GM23338 (cell line): ENCODE measurements around the gene SH3PXD2B. TPM values are rescaled to one million over a fixed set of nuclear protein-coding genes. Genes with fewer than 3 reads are reported as not detected.

Experiments used
- ATAC-seq: fragments of 200-7000 bp; cut with Tn5 transposase; 3 replicates; pipeline ENCODE4 v1.9.1; 2020
- DNase-seq: peaks from one replicate; pipeline ENCODE4 v3.0.0-alpha.2; 2015; ENCODE audit warnings: low spot score
- H2AFZ ChIP-seq: fragments of 200-600 bp; sonication (generic); 2 replicates; pipeline ENCODE4 v1.8.0; 2016; ENCODE audit warnings: antibody characterized with exemption, mild to moderate bottlenecking, moderate library complexity
- H3F3A ChIP-seq: fragments of 200-600 bp; sonication (generic); replicated peaks from 2 replicates; pipeline ENCODE4 v1.8.0; 2017; ENCODE audit warnings: antibody characterized with exemption, mixed run types, low read depth
- H3K27ac ChIP-seq: fragments of 200-600 bp; sonication (generic); 2 replicates; pipeline ENCODE4 v1.6.1; 2016; ENCODE audit warnings: low read depth
- H3K27me3 ChIP-seq: fragments of 200-600 bp; sonication (generic); 2 replicates; pipeline ENCODE4 v1.8.0; 2016; ENCODE audit warnings: mild to moderate bottlenecking, mixed run types, moderate library complexity; ENCODE audit not compliant: insufficient read depth
- H3K36me3 ChIP-seq: fragments of 200-600 bp; sonication (generic); 2 replicates; pipeline ENCODE4 v1.8.0; 2016; ENCODE audit warnings: mild to moderate bottlenecking; ENCODE audit not compliant: insufficient read depth
- H3K4me1 ChIP-seq: fragments of 200-600 bp; sonication (generic); 2 replicates; pipeline ENCODE4 v1.8.0; 2016; ENCODE audit warnings: mild to moderate bottlenecking, moderate library complexity; ENCODE audit not compliant: insufficient read depth
- H3K4me2 ChIP-seq: fragments of 200-600 bp; sonication (generic); 2 replicates; pipeline ENCODE4 v1.7.1; 2017; ENCODE audit warnings: mixed run types
- H3K4me3 ChIP-seq: fragments of 200-600 bp; sonication (generic); 2 replicates; pipeline ENCODE4 v1.6.1; 2016; ENCODE audit warnings: mixed run types
- H3K79me2 ChIP-seq: fragments of 200-600 bp; sonication (generic); replicated peaks from 2 replicates; pipeline ENCODE4 v1.8.0; 2017; ENCODE audit warnings: mild to moderate bottlenecking; ENCODE audit not compliant: insufficient read depth
- H3K9me2 ChIP-seq: fragments of 200-600 bp; sonication (generic); 2 replicates; pipeline ENCODE4 v1.8.0; 2017; ENCODE audit not compliant: insufficient read depth
- H4K20me1 ChIP-seq: fragments of 200-600 bp; sonication (generic); replicated peaks from 2 replicates; pipeline ENCODE4 v1.8.0; 2017; ENCODE audit warnings: mild to moderate bottlenecking; ENCODE audit not compliant: insufficient read depth
- H3K27ac Mint-ChIP-seq: 2 replicates; pipeline ENCODE4 v1.8.0; 2020; ENCODE audit warnings: inconsistent platforms, mild to moderate bottlenecking, moderate library complexity, mixed read lengths
- H3K27me3 Mint-ChIP-seq: 3 replicates; pipeline ENCODE4 v1.8.0; 2022; ENCODE audit warnings: low read depth, mild to moderate bottlenecking, moderate library complexity, mixed read lengths, inconsistent platforms; ENCODE audit not compliant: insufficient read depth, poor library complexity
- H3K36me3 Mint-ChIP-seq: 3 replicates; pipeline ENCODE4 v1.8.0; 2021; ENCODE audit warnings: low read depth, mild to moderate bottlenecking, inconsistent platforms, moderate library complexity, mixed read lengths
- H3K4me1 Mint-ChIP-seq: 3 replicates; pipeline ENCODE4 v1.8.0; 2020; ENCODE audit warnings: mild to moderate bottlenecking, inconsistent platforms, mixed read lengths
- H3K4me3 Mint-ChIP-seq: 3 replicates; pipeline ENCODE4 v1.8.0; 2021; ENCODE audit warnings: moderate library complexity, mild to moderate bottlenecking, inconsistent platforms, mixed read lengths
- H3K9me3 Mint-ChIP-seq: 3 replicates; pipeline ENCODE4 v1.8.0; 2020; ENCODE audit warnings: moderate library complexity, mild to moderate bottlenecking, inconsistent platforms, mixed read lengths
- CREB1 ChIP-seq: fragments of 250-450 bp; sonication (Bioruptor Pico); IDR thresholded peaks from 2 replicates; pipeline ENCODE4 v1.5.0; 2020; ENCODE audit warnings: low read depth, mild to moderate bottlenecking, moderate library complexity
- EZH2 ChIP-seq: fragments of 200-600 bp; sonication (generic); IDR thresholded peaks from one replicate; pipeline ENCODE4 v1.8.0; 2017; ENCODE audit warnings: antibody characterized with exemption, mild to moderate bottlenecking, low read depth; ENCODE audit not compliant: unreplicated experiment
- EZH2phosphoT487 ChIP-seq: fragments of 200-600 bp; sonication (generic); IDR thresholded peaks from one replicate; pipeline ENCODE4 v1.8.1; 2018; ENCODE audit warnings: antibody characterized with exemption; ENCODE audit not compliant: unreplicated experiment
- JUNB ChIP-seq: IDR thresholded peaks from one replicate; pipeline ENCODE4 v1.6.1; 2016; ENCODE audit warnings: antibody characterized with exemption; ENCODE audit not compliant: unreplicated experiment
- NANOG ChIP-seq: IDR thresholded peaks from 2 replicates; pipeline ENCODE4 v1.6.1; 2016; ENCODE audit warnings: antibody characterized with exemption, borderline replicate concordance
- POLR2AphosphoS5 ChIP-seq: IDR thresholded peaks from 2 replicates; pipeline ENCODE4 v1.6.1; 2016; ENCODE audit warnings: antibody characterized with exemption, low read depth
- STAT1 ChIP-seq: IDR thresholded peaks from one replicate; pipeline ENCODE4 v1.6.1; 2016; ENCODE audit warnings: antibody characterized with exemption; ENCODE audit not compliant: unreplicated experiment
- ZNF114 ChIP-seq: fragments of 250-450 bp; sonication (Bioruptor Pico); IDR thresholded peaks from 2 replicates; pipeline ENCODE4 v1.5.0; 2020; ENCODE audit warnings: mild to moderate bottlenecking, moderate library complexity
- polyA plus RNA-seq: library from polyadenylated mRNA; unstranded; fragments of >200 nt; fragmentation: Nextera tagmentation; extraction: Ambion mirVana; gene quantifications from 2 replicates; pipeline ENCODE4 v1.2.1, GENCODE V29; 2016
- total RNA-seq: library from RNA; depleted of rRNA; stranded (reverse); fragments of >200 nt; shearing (Covaris generic); gene quantifications from 2 replicates; pipeline ENCODE4 v1.2.3, GENCODE V29; 2014
- TF ChIP-seq, protein P1 (sequence below): IDR thresholded peaks from one replicate; pipeline ENCODE4 v1.6.1; 2018; ENCODE audit warnings: antibody characterized with exemption; ENCODE audit not compliant: unreplicated experiment
- TF ChIP-seq, protein P2 (sequence below), 2 experiments: fragments of 200-600 bp in 1 of 2; sonication (generic) in 1 of 2; conservative IDR thresholded peaks; 2 replicates each; pipeline versions ENCODE4 v1.5.1 to v1.6.1; 2016 to 2017; ENCODE audit warnings: antibody characterized with exemption in 2 of 2, low read depth in 2 of 2, mild to moderate bottlenecking in 2 of 2, moderate library complexity in 1 of 2
- TF ChIP-seq, protein P3 (sequence below): IDR thresholded peaks from 2 replicates; pipeline ENCODE4 v1.6.1; 2016; ENCODE audit warnings: antibody characterized with exemption

SH3PXD2B gene
- total and polyA plus RNA-seq, 2 experiments from 2014 or later = 40.2 to 52.5 TPM

DNA sequence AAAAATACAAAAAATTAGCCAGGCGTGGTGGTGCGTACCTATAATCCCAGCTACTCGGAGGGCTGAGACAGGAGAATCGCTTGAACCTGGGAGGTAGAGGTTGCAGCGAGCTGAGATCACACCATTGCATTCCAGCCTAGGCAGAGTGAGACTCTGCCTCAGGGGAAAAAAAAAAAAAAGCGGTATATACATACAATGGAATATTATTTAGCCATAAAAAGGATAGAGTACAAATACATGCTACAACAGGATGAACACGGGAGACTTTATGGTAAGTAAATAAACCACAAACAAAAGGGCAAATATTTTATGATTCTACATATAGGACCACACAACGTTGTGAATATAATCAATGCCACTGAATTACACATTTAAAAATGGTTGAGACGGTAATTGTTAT is 176.0 kb downstream of the SH3PXD2B start:
- Mint-ChIP-seq H3K4me3 (no peak overlapping the region), H3K27ac (no peak overlapping the region), H3K9me3 (no peaks in the 10 kb centered on the region), H3K4me1 (peaks cover 36% of the 10 kb centered on the region), H3K27me3 (peaks cover 18% of the 10 kb centered on the region), H3K36me3 (peaks cover 13% of the 10 kb centered on the region; the same call in 2 of the 3 replicates)
- no peaks in the 10 kb centered on the region for H3K36me3 ChIP-seq
- no peaks in the 10 kb centered on the region for H3K27me3 ChIP-seq
- H4K20me1 ChIP-seq = peaks cover 78% of the 10 kb centered on the region
- no peak overlapping the region for H2AFZ ChIP-seq
- ATAC-seq (no peak), DNase-seq (no peak)
- no peak for TF ChIP-seq EZH2
- TF ChIP-seq JUNB = no peak
- TF ChIP-seq, protein P1, sequence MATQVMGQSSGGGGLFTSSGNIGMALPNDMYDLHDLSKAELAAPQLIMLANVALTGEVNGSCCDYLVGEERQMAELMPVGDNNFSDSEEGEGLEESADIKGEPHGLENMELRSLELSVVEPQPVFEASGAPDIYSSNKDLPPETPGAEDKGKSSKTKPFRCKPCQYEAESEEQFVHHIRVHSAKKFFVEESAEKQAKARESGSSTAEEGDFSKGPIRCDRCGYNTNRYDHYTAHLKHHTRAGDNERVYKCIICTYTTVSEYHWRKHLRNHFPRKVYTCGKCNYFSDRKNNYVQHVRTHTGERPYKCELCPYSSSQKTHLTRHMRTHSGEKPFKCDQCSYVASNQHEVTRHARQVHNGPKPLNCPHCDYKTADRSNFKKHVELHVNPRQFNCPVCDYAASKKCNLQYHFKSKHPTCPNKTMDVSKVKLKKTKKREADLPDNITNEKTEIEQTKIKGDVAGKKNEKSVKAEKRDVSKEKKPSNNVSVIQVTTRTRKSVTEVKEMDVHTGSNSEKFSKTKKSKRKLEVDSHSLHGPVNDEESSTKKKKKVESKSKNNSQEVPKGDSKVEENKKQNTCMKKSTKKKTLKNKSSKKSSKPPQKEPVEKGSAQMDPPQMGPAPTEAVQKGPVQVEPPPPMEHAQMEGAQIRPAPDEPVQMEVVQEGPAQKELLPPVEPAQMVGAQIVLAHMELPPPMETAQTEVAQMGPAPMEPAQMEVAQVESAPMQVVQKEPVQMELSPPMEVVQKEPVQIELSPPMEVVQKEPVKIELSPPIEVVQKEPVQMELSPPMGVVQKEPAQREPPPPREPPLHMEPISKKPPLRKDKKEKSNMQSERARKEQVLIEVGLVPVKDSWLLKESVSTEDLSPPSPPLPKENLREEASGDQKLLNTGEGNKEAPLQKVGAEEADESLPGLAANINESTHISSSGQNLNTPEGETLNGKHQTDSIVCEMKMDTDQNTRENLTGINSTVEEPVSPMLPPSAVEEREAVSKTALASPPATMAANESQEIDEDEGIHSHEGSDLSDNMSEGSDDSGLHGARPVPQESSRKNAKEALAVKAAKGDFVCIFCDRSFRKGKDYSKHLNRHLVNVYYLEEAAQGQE = no peak
- no peak for TF ChIP-seq POLR2AphosphoS5
- TF ChIP-seq, protein P2, sequence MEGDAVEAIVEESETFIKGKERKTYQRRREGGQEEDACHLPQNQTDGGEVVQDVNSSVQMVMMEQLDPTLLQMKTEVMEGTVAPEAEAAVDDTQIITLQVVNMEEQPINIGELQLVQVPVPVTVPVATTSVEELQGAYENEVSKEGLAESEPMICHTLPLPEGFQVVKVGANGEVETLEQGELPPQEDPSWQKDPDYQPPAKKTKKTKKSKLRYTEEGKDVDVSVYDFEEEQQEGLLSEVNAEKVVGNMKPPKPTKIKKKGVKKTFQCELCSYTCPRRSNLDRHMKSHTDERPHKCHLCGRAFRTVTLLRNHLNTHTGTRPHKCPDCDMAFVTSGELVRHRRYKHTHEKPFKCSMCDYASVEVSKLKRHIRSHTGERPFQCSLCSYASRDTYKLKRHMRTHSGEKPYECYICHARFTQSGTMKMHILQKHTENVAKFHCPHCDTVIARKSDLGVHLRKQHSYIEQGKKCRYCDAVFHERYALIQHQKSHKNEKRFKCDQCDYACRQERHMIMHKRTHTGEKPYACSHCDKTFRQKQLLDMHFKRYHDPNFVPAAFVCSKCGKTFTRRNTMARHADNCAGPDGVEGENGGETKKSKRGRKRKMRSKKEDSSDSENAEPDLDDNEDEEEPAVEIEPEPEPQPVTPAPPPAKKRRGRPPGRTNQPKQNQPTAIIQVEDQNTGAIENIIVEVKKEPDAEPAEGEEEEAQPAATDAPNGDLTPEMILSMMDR (conservative IDR thresholded peaks at IDR 0.05; ENCODE audit: low read depth in 2 of 2) = no peak
- TF ChIP-seq, protein P3, sequence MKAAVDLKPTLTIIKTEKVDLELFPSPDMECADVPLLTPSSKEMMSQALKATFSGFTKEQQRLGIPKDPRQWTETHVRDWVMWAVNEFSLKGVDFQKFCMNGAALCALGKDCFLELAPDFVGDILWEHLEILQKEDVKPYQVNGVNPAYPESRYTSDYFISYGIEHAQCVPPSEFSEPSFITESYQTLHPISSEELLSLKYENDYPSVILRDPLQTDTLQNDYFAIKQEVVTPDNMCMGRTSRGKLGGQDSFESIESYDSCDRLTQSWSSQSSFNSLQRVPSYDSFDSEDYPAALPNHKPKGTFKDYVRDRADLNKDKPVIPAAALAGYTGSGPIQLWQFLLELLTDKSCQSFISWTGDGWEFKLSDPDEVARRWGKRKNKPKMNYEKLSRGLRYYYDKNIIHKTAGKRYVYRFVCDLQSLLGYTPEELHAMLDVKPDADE = no peak
- TF ChIP-seq EZH2phosphoT487 = no peak
- TF ChIP-seq CREB1 = no peak
- no peak for TF ChIP-seq STAT1
- no peak overlapping the region for H3K4me3 ChIP-seq
- H3K79me2 ChIP-seq = peaks cover 99% of the 10 kb centered on the region
- H3F3A ChIP-seq = no peaks in the 10 kb centered on the region; the same call in 1 of the 2 replicates
- H3K4me2 ChIP-seq = no peak overlapping the region
- H3K4me1 ChIP-seq = peaks cover 32% of the 10 kb centered on the region
- H3K27ac ChIP-seq = no peak overlapping the region
- no peaks in the 10 kb centered on the region for H3K9me2 ChIP-seq

DNA sequence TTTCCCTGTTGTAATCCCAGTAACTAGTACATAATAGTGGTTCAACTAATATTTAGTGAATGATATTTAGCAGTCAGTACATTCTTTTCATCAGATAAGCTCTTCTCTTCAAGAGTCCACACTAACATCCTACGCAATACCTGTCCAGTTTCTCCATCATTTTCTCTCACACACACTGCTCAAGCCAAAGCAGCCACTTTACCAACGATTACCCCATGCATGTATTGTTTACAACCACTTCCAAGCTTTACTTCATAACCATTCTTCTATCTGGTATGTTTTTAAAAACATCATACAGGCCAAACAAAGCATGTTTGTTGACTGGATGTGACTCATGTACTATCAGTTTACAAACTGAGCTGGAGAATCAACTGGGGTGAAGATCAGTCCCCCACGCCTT is 178.1 kb downstream of the SH3PXD2B start:
- H3K9me2 ChIP-seq = no peaks in the 10 kb centered on the region
- H3K4me2 ChIP-seq = 0 out of 2 replicates have a peak overlapping the region, but pooled peaks have one; percentile 44
- no peak for DNase-seq
- no peaks in the 10 kb centered on the region; the same call in 1 of the 2 replicates for H3F3A ChIP-seq
- no peaks in the 10 kb centered on the region for H3K27me3 ChIP-seq
- peak overlapping the region; percentile 29; the same call in 1 of the 2 replicates for H3K27ac ChIP-seq
- Mint-ChIP-seq H3K27ac (no peak overlapping the region), H3K4me1 (peaks cover 40% of the 10 kb centered on the region), H3K36me3 (peaks cover 13% of the 10 kb centered on the region; the same call in 2 of the 3 replicates), H3K9me3 (no peaks in the 10 kb centered on the region), H3K4me3 (no peak overlapping the region), H3K27me3 (peaks cover 12% of the 10 kb centered on the region)
- no peak for ATAC-seq
- no peaks in the 10 kb centered on the region for H3K36me3 ChIP-seq
- H3K79me2 ChIP-seq = peaks cover 100% of the 10 kb centered on the region
- H4K20me1 ChIP-seq = peaks cover 88% of the 10 kb centered on the region
- H3K4me1 ChIP-seq = peaks cover 31% of the 10 kb centered on the region
- no peak overlapping the region for H3K4me3 ChIP-seq
- no peak overlapping the region for H2AFZ ChIP-seq
- TF ChIP-seq JUNB = no peak
- TF ChIP-seq NANOG = no peak
- TF ChIP-seq, protein P1 = no peak
- TF ChIP-seq EZH2 = no peak
- TF ChIP-seq CREB1 = no peak
- TF ChIP-seq, protein P2 (conservative IDR thresholded peaks at IDR 0.05; ENCODE audit: low read depth in 2 of 2) = no peak
- no peak for TF ChIP-seq ZNF114 (CRISPR knock-in tag)
- no peak for TF ChIP-seq POLR2AphosphoS5
- no peak for TF ChIP-seq STAT1
- no peak for TF ChIP-seq EZH2phosphoT487
